Fibroblast of lung (primary cell): ENCODE measurements around the gene SLC24A3.

ENCODE experiments used
- CTCF ChIP-seq, 2 donors: IDR thresholded peaks in 1 of 2; conservative IDR thresholded peaks in 1 of 2; 1 replicate in 1 of 2; 2 replicates in 1 of 2; pipeline ENCODE4 v1.5.1; 2011 to 2012; ENCODE audit warnings: low read length in 2 of 2, control low read depth in 1 of 2, inconsistent platforms in 1 of 2, low read depth in 1 of 2, mild to moderate bottlenecking in 1 of 2
- EZH2 ChIP-seq: IDR thresholded peaks from 2 replicates; pipeline ENCODE4 v1.5.1; 2012; ENCODE audit warnings: low read length, control low read depth, mild to moderate bottlenecking; ENCODE audit errors: missing control alignments

- TF ChIP-seq EZH2 (no peak), CTCF (conservative IDR thresholded peaks at IDR 0.05 in 1 of 2, IDR thresholded peaks at IDR 0.05 in 1 of 2; ENCODE audit: low read depth in 1 of 2, low read length in 2 of 2) (no peak)
Observed at GRCh38 chr20:19181552-19181951, 30.9 kb upstream of the SLC24A3 start.
